ENCODE data around the gene FADS6. TPM values are rescaled to one million over a fixed set of nuclear protein-coding genes. Genes with fewer than 3 reads are reported as not detected.

The FADS6 gene
- total RNA-seq, 1 donor from 2014 or later, result 0.82 TPM

DNA sequence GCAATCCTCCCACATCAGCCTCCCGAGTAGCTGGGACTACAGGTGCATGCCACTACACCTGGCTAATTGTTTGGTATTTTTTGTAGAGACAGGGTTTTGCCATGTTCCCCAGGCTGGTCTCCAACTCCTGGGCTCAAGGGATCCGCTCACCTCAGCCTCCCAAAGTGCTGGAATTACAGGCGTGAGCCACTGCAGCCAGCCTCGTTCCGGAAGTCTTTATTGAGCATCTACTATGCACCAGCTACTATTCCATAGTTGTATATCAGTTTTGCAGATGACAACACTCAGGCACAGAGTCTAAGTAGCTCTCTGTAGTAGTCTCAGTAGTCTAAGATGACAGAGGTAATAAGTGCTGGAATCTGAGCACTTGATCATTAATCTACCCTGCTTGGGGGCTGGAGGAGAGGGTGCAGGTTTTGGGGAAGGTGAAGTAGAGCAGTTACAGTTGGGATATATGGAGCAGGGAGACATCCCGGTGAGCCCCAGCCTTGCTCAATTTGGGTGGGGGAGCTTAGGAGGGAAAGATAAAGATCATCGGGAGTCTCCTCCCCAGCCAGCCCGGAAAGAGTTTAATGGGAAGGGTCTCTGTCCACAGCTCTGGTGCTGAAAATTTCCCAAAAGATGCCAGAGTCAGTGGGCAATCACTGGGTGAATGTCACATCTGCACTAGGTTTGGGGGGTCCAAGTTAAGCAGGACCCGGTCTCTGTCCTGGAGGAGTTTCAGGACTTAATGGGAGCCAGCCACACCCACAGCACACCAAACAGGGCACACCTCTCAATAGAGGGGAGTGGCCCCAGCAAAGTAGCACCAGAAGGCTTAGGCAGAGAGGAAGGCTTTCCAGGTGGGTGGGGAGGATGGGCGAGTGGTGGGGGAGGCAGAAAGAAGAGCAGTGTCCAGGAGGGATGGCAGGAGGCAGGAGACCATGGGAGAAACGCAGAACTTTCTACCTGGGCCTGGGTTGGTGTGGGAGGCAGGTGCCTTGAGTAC lies 43.9 kb upstream of the FADS6 start:
- TF ChIP-seq, protein P1, sequence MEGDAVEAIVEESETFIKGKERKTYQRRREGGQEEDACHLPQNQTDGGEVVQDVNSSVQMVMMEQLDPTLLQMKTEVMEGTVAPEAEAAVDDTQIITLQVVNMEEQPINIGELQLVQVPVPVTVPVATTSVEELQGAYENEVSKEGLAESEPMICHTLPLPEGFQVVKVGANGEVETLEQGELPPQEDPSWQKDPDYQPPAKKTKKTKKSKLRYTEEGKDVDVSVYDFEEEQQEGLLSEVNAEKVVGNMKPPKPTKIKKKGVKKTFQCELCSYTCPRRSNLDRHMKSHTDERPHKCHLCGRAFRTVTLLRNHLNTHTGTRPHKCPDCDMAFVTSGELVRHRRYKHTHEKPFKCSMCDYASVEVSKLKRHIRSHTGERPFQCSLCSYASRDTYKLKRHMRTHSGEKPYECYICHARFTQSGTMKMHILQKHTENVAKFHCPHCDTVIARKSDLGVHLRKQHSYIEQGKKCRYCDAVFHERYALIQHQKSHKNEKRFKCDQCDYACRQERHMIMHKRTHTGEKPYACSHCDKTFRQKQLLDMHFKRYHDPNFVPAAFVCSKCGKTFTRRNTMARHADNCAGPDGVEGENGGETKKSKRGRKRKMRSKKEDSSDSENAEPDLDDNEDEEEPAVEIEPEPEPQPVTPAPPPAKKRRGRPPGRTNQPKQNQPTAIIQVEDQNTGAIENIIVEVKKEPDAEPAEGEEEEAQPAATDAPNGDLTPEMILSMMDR (conservative IDR thresholded peaks at IDR 0.05), result no peak
- peak overlapping the region; percentile 17 for H3K27ac Mint-ChIP-seq
- H3K27me3 Mint-ChIP-seq, result peaks cover 82% of the 10 kb centered on the region
- no peak overlapping the region for H3K4me3 Mint-ChIP-seq
- no peaks in the 10 kb centered on the region for H3K4me1 Mint-ChIP-seq (ENCODE audit: unreplicated experiment)
- no peaks in the 10 kb centered on the region for H3K36me3 Mint-ChIP-seq
- DNase-seq (ENCODE audit: extremely low spot score, unreplicated experiment), result no peak
- no peaks in the 10 kb centered on the region for H3K9me3 Mint-ChIP-seq

- H3K27ac Mint-ChIP-seq, result no peak overlapping the region
- TF ChIP-seq, protein P1 (conservative IDR thresholded peaks at IDR 0.05), result no peak
- no peak for DNase-seq (ENCODE audit: extremely low spot score, unreplicated experiment)
- no peaks in the 10 kb centered on the region for H3K4me1 Mint-ChIP-seq (ENCODE audit: unreplicated experiment)
- no peaks in the 10 kb centered on the region for H3K36me3 Mint-ChIP-seq
- H3K9me3 Mint-ChIP-seq, result no peaks in the 10 kb centered on the region
- H3K27me3 Mint-ChIP-seq, result peaks cover 85% of the 10 kb centered on the region
- H3K4me3 Mint-ChIP-seq, result no peak overlapping the region
Observed at GRCh38 chr17:74936470-74936799, 43.0 kb upstream of the FADS6 start.

DNA sequence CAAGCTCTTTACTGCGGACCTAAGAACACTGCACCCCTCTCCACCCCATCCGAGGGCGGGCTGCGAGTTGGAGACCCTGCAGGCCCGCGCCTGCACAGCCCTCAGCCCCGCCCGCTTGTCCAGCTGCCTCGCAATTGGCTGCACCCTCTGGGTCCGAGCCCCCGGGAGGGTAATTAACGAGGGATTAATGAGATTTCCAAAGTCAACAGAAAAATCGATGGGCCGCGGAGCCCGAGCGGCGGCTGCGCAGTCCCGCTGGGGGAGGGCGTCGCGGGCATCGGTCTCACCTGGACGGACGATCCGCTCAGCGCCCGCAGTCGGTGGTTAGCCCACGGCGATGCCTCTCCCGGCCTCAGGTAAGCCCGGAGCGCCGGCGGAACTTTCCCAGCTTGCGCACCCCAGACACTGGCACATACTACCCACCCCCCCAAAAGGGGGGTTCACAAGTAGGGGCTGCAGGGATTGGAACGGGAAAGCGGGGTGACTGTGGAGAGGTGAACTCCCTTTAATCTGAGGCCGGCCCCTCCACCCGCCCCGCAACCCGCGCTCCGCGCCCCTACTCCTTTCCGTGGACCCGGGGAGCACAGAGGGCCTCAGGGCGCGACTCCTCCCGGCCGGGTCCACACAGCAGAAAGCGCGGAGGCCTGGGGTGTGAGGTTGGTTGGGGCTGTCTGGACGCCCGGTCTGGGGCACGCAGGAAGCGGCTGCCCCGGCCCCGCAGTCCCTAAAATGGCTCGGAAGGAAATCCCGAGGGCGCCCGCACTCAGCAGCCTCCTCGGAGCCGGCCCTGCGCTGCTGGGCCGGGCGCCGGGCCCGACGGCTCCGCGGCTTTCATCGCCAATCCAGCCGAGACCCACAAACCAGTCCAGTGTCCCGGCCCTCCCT lies 42.4 kb upstream of the FADS6 start, which contains the start of gene OTOP3:
Gene OTOP3 (plus strand): TSS at position 314 of the 885 bp plus-strand sequence. CDS start 24 bp downstream, at position 338.
- no peak for DNase-seq (ENCODE audit: extremely low spot score, unreplicated experiment)
- Mint-ChIP-seq H3K4me3 (no peak within 1 kb of the TSS), H3K36me3 (no peaks in the 10 kb centered on the region), H3K4me1 (ENCODE audit: unreplicated experiment) (no peaks in the 10 kb centered on the region), H3K9me3 (no peaks in the 10 kb centered on the region), H3K27me3 (peaks cover 88% of the 10 kb centered on the region), H3K27ac (no peak within 1 kb of the TSS)
- TF ChIP-seq, protein P1 (conservative IDR thresholded peaks at IDR 0.05), result no peak

- no peak for DNase-seq (ENCODE audit: extremely low spot score, unreplicated experiment)
- Mint-ChIP-seq H3K4me3 (no peak overlapping the region), H3K36me3 (no peaks in the 10 kb centered on the region), H3K9me3 (no peaks in the 10 kb centered on the region), H3K27me3 (peaks cover 88% of the 10 kb centered on the region), H3K27ac (no peak overlapping the region), H3K4me1 (ENCODE audit: unreplicated experiment) (no peaks in the 10 kb centered on the region)
- TF ChIP-seq, protein P1 (conservative IDR thresholded peaks at IDR 0.05), result no peak
Observed at GRCh38 chr17:74935048-74935447, 41.6 kb upstream of the FADS6 start.

- TF ChIP-seq, protein P1 (conservative IDR thresholded peaks at IDR 0.05), result no peak
Observed at GRCh38 chr17:74930535-74931036, 37.2 kb upstream of the FADS6 start.

More at GRCh38 chr17:74930535-74931036, 37.2 kb upstream of the FADS6 start:
- Mint-ChIP-seq H3K4me1 (ENCODE audit: unreplicated experiment) (no peaks in the 10 kb centered on the region), H3K9me3 (no peaks in the 10 kb centered on the region), H3K27me3 (peaks cover 98% of the 10 kb centered on the region), H3K27ac (no peak overlapping the region), H3K4me3 (no peak overlapping the region), H3K36me3 (no peaks in the 10 kb centered on the region)
- DNase-seq (ENCODE audit: extremely low spot score, unreplicated experiment), result no peak
